NCI-H460 (cell line): Measurements from ENCODE around the gene CFAP107. TPM values are rescaled to one million over a fixed set of nuclear protein-coding genes. Genes with fewer than 3 reads are reported as not detected.
A peak's percentile ranks its signal among the peaks of the same experiment; 100 is the strongest.

ENCODE experiments used
- DNase-seq: peaks from one replicate; pipeline ENCODE4 v3.0.0-alpha.2; 2016; ENCODE audit warnings: low read depth; ENCODE audit errors: extremely low read depth
- total RNA-seq: library from RNA; depleted of rRNA; stranded (reverse); fragments of >200 nt; shearing (Covaris generic); gene quantifications from 2 replicates; pipeline ENCODE4 v1.2.3, GENCODE V29; 2014

CFAP107 gene
- total RNA-seq, 1 experiment from 2014 or later: not detected

- DNase-seq: no peak
These were observed 6.4 kb upstream of the CFAP107 start for GRCh38 chr1:12739613-12740012.

DNA sequence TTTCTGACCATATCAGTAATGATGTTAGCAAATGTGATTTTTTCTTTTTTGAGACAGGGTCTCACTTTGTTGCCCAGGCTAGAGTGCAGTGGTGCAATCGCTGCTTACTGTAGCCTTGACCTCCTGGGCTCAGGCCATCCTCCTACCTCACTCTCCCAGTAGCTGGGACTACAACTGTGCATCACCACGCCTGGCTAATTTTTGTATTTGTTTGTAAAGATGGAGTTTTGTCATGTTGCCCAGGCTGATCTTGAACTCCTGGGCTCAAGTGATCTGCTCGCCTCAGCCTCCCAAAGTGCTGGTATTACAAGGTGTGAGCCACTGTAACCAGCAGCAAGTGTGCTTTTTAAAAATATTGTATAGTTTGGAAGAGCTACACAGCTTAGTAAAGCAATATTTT is 4.1 kb upstream of the CFAP107 start:
- no peak for DNase-seq

DNA sequence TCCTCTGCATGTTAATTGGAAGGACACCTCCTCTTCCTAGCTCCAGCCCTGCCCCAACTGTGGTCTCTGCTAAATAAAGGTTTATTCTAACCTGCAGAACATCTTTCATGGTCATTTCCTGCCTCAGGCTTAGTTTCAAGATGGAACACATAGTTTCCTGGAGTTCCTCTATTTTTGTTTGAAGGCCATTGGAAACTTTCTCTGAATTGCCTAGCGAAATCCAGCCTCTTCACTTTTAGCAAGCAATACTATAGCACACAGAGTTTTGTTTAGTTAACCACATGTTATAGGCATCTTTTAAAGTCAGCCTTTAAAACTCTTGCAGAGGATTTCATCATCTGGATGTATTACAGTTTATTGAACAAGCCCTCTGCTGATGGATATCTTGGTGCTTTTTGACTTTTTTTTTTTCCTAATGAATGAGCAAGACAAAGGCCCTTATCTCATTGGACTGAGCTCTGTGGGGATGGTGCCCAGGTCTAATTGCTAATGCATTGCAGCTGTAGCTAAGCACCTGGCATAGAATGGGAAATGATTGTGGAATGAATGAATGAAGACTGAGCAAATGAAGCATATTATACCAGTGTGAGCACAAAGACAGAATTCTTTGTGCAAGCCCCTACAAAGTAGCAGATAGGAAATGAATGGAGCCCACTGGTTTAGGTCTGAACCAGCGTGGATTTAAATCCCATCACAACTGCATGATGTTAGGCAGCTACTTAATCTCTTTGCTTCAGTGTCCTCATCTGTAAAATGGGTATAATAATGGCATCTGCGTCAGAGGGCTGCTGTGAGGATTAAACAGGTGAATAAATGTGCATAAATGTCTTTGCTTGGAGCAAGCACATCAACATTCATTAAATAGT is 641 bp upstream of the CFAP107 start:
- peak; percentile 16 for DNase-seq

DNA sequence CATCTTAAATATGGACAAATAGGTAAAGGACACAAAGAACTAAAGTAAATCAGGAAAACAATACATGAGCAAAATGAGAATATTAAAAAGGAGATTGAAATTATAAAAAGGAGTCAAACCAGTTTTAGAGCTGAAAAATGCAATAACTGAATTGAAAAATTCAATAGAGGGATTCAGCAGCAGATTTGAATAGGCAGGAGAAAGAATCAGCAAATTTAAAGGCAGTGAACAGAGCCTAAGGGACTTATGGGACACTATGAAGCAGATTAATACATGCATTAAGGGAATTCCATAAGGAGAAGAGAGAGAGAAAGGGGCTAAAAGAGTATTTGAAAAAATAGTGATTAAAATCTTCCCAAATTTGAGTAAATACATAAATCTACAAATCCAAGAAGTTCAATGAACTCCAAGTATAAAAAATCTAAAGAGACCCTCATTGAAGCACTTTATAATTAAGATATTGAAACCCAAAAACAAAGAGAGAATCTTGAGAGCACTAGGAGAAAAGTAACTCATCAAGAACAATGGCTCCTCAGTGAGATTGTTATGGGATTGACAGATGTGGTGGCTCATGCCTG is 2.9 kb downstream of the CFAP107 start:
- no peak for DNase-seq

DNA sequence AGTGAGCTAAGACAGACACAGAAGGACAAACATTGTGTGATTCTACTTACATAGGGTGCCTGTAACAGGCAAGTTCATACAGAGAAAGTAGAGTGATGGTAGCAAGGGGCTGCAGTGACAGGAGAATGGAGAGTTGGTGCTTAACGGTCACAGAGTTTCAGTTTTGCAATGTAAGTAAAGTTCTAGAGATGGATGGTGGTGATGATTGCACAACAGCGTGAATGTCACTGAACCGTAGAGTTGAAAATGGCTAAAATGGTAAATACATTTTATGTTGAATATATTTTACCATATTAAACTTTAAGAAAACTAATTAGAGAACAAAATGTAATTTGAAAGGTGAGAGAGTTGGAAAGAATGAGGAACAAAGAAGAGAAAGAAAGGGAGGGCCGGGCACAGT is 8.7 kb downstream of the CFAP107 start:
- DNase-seq: no peak

GRCh38 chr1:12756273-12756672 is 10.3 kb downstream of the CFAP107 start:
- DNase-seq: no peak

GRCh38 chr1:12756768-12757413 is 10.9 kb downstream of the CFAP107 start:
- DNase-seq: no peak

DNA sequence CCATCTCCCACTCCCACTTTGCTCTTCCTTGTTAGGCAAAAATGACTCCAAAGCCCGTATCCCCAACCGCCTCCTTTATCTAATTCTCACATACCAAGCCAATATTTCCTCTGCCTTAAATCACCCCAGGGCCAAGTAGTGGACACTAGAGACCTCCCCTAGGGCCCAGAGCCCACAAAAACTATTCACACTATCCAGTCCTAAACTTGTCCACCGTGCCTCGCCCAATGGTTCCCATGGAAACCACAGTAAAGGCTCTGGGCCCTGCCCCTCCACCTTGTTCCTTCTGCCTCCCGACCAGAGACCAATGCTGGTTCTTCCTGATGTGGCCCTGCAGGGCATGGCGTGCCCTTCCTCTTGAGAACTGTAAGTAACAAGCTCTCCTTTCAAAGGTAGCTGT is 11.8 kb downstream of the CFAP107 start:
- no peak for DNase-seq

DNA sequence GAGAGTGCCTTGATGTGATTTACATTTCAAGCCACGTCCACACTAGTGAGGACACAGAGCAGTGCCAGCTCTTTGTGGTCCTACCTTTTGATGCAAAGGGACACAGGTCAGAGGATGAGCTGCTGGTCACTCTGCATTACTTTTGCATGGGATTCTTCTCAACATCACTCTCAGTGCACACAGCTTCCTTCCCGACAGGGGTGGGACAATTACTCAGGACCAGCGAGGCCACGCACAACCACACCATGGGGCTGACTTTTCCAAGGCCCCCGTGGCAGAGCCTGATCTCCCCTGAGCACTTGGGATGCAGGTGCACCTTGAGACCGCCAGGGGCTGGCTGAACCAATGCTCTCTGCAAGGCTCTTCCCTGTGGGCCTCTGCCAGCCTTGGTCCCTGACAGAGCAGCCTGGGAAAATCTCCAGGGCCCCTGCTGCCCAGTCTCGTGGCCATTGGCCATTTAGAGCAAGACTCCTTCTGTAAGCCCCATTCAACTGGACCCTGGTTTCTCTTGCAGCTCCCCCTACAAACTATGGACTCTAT is 14.3 kb downstream of the CFAP107 start:
- DNase-seq: no peak

- DNase-seq: no peak
These were observed 15.8 kb downstream of the CFAP107 start for GRCh38 chr1:12761781-12762180.

GRCh38 chr1:12762766-12763165 is 16.8 kb downstream of the CFAP107 start:
- no peak for DNase-seq

DNA sequence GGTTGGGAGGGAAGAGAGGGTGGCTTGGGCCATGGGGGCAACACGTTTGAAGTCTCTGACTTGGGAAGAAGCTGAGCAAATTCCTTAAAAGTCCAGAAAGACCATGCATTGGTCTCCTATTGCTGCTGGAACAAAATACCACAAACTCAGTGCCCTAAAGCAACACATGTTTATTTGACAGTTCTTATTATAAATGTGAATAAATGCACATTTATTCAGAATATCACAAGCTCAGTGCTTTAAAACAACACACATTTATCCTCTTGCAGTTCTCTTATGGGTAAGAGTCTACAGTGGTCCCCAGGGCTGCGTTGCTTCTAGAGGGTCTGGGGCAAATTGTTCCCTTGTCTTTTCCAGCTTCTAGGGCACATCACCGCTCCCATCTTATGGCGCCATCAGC is 17.5 kb downstream of the CFAP107 start:
- no peak for DNase-seq

- no peak for DNase-seq
These were observed 18.0 kb downstream of the CFAP107 start for GRCh38 chr1:12764016-12764415.

DNA sequence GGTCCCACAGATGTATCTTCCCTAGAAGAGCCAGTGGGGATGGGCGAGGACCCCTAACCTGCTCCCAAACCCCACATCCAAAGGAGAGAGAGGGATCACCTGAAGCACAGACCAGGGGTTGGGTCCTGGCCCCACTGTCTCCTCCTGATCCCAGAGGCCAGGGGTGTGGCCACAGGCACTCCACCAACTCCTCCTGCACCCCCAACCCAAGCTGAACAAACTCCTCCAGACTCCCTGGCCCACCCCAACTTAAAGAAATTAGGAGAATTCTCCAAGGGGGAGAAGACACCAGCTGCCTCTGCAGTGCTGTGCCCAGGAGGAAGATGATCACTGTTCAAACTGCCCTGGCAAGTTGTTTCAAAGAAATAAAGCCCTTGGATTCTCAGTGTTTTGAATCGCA is 23.0 kb downstream of the CFAP107 start:
- DNase-seq: no peak

- DNase-seq: no peak
These were observed 24.0 kb downstream of the CFAP107 start for GRCh38 chr1:12769976-12770505.

DNA sequence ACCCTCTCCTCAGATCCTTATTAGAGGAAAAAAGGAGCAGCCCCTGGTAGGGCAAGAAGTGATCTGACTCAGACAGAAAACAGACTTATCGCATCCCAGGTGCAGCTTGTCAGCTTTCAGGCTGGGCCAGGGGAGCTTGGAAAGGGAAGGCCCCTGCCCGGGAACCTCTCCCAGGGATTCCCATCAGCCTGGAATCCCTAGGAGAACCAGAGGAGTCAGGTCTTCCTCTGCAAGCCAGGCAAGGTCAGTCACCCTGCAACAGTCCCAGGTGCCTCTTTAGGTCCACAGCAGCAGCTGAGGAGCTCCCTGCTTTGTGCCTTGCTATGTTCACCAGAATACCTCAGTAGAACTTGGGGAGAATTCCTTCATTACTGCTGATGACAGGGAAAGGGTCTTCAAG is 24.6 kb downstream of the CFAP107 start:
- DNase-seq: no peak

GRCh38 chr1:12771186-12771585 is 25.2 kb downstream of the CFAP107 start:
- no peak for DNase-seq

DNA sequence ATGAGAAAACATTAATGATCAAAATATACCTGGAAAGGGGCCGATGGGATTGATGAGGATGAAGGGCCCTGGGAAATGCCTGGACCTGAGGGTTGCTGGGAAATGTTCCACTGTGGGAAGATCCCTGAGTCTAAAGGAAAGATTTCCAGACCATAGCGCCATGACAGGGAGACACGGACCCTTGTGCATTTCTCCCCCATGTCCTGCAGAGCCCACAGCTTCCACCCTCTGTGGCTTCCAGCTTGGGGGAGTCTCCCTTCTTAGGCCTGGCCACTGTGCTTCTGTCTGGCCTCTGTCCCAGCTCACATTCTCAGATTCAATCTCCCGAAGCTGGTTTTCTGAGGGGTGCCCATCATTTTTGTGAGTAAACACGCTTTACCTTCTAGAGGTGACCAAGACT is 26.5 kb downstream of the CFAP107 start:
- no peak for DNase-seq

DNA sequence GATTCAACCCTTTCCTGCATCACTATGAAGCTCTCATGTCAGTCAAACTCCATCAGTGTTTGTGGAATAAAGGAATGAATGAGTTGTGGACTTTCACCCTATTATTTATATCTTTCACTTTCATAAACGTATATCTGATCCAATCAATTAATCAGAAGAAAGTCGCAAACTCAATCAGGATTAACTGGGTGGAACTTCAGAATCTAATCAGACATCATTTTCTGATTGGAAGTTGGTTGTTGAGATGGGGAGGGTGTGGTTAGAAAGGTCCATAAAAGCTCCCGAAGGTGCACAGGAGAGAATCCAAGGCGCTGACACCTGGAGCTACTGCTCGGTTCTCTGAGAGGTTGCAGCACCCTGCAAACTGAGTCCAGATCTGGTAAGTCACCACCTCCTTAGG is 27.4 kb downstream of the CFAP107 start, which contains the start of gene PRAMEF12:
PRAMEF12 (plus strand) TSS at position 301 of the 400 bp plus-strand sequence. CDS start 1,130 bp downstream, outside the sequence.
- DNase-seq: no peak

- no peak for DNase-seq
These were observed 28.9 kb downstream of the CFAP107 start for GRCh38 chr1:12774801-12775345.

DNA sequence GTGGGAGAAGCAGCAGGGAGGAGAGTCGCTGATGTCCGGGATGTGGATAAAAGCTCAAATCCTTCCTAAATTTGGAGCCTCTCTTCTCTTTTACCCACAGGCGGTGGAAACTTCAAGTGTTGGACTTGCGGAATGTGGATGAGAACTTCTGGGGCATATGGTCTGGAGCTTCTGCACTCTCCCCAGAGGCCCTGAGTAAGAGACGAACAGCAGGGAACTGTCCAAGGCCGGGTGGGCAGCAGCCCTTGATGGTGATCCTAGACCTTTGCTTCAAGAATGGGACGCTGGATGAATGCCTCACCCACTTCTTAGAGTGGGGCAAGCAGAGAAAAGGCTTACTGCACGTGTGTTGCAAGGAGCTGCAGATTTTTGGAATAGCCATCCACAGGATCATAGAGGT is 29.4 kb downstream of the CFAP107 start:
- DNase-seq: no peak
